HG03064 (cell line): ENCODE data around the gene IGF2BP2.
"Not testable (repeated sequence)": the region's sequence is repeated elsewhere in the genome, so short reads cannot be mapped to it uniquely, and the experiment has no call there.

Experiments
- ATAC-seq: cut with Tn5 transposase; IDR thresholded peaks from one replicate; pipeline ENCODE4 v1.9.1; 2021; ENCODE audit warnings: low read depth; ENCODE audit not compliant: unreplicated experiment

IGF2BP2 gene

DNA sequence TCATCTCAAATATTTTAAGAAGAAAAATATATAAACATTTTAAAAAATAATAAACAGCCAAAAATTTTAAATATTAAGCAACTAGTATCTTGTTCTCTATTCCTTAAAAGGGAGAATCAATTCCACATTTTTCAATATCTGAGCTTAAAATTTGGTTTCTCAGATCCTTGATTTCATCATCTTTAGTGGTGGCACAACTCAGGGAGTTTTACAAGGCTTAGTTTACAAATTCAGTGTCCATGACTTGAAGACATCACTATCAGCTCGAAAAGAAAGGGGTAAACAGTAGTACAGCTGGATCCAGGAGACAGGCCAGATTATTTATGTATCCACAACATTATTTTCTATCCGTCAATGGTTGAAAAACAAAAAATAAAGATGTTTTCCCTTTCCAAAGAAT lies 11.6 kb downstream of the IGF2BP2 start:
- no peak for ATAC-seq

DNA sequence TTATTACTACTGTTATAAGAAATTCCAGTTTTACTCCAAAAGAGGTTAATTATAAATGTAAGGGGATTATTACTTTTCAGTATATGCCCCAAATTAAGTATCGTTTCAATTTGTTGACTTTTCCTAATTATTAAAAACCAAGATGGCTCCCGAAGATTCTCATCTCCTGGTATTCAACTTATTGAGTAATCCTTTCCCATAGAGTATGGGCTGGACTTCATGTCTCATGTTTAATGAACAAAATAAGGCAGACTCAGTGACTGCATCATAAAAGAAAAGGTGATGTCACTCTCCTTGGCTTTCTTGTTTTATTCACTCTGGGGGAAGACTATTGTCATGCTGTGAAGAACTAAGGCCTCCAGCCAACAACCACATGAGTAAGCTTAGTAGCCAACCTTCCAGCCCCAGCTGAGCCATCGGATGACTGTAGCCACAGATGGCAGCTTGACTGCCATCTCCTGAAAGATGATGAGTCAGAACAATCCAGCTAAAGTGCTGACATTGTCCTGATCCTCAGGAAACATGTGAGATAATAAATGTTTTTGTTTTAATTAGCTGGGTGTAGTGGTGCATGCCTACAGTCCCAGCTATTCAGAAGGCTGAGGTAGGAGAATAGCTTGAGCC lies 17.3 kb downstream of the IGF2BP2 start:
- ATAC-seq: no peak

- ATAC-seq: not testable (repeated sequence)
These were observed 26.1 kb downstream of the IGF2BP2 start for GRCh38 chr3:185798831-185799110.

GRCh38 chr3:185797993-185798830 lies 26.6 kb downstream of the IGF2BP2 start:
- no peak for ATAC-seq

DNA sequence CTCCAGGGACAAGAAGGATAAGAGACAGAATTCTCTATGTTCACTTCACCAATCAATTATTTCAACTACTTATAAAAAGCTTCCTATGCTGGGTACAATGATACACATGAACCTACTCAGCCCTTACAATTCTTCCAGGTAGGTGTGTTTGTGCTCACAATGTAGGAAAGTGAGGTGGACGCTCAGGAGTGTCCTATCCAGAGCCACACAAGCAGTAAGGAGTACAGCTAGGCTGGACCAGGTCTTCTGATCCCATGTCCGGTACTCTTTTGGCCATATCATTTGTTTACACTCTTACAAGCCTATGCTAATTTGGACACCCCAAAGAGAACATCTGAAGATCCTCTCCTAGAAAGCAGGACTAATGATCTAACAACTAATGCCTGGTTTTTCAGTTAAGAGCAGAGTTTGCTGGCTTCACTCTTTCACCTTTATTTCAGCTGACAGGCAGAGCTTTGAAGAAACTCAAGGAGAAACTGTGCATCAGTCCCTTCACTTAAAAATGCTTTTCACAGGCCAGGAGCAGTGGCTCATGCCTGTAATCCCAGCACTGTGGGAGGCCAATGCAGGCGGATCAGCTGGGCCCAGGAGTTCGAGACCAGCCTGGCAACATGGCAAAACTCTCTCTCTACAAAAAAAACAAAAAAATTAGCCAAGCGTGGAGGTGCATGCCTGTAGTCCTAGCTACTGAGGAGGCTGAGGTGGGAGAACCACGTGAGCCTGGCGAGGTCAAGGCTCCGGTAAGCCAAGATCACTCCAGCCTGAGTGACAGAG lies 27.5 kb downstream of the IGF2BP2 start:
- no peak for ATAC-seq

- no peak for ATAC-seq
These were observed 28.3 kb downstream of the IGF2BP2 start for GRCh38 chr3:185796431-185797107.

- ATAC-seq: no peak
These were observed 31.5 kb downstream of the IGF2BP2 start for GRCh38 chr3:185793381-185793780.

DNA sequence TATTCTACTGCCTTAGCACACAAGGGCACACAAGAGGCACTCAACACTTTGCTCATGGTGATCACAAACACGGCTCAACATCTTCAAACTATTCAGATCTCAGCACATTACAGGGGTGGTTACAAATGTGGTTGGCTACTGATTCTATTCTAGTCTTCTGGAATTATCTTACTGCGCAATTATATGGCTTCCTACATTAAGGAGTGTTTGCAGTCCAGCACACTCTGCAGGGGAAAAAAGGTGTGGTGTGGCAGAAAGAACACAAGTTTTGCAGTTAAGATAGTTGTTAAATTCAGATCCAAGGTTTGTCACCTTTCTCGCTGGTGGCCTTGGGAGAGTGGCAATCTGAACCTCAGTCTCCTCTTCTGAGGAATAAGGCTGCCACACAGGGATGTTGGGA lies 31.9 kb downstream of the IGF2BP2 start:
- no peak for ATAC-seq

DNA sequence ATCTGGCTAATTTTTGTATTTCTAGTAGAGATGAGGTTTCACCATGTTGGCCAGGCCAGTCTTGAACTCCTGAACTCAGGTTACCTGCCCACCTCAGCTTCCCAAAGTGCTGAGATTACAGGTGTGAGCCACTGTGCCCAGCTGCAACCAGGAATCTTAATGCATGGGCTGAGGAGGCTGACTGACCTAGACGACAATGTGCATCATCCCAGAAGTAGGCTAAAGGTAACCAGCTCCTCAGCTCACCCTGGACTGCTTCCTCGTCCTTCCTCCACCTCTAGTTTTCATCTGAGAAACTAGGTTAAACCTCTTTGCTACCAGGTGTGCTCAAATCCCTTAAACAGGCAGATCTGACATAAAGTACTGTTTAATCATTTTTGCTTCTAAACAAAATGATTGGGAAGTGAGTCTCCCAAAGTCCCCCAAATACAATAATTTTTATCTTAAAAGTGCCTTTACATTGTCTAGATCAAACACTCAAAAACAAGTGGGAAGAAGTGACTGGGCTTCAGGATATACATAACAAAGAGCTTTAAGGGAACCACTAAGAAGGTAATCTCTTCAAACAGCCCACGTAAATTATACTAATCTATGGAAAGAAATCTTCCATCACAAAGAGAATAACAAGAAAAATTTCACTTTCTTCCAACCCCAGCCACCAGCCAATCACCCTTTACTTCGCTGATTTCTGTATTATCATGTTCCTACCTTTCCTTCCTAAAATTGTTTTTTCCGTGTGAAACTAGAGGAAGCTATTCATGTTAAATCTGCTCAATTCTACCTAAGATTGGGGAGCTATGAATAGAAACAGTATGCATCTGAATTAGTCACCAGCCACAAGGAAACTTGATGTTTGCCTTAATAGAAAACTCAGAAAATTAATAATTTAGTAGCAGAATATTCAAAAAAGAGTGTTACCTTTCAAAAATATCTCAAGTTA lies 34.7 kb downstream of the IGF2BP2 start:
- no peak for ATAC-seq

GRCh38 chr3:185789134-185789533 lies 35.7 kb downstream of the IGF2BP2 start:
- ATAC-seq: no peak

- ATAC-seq: no peak
These were observed 36.5 kb downstream of the IGF2BP2 start for GRCh38 chr3:185788292-185788691.

DNA sequence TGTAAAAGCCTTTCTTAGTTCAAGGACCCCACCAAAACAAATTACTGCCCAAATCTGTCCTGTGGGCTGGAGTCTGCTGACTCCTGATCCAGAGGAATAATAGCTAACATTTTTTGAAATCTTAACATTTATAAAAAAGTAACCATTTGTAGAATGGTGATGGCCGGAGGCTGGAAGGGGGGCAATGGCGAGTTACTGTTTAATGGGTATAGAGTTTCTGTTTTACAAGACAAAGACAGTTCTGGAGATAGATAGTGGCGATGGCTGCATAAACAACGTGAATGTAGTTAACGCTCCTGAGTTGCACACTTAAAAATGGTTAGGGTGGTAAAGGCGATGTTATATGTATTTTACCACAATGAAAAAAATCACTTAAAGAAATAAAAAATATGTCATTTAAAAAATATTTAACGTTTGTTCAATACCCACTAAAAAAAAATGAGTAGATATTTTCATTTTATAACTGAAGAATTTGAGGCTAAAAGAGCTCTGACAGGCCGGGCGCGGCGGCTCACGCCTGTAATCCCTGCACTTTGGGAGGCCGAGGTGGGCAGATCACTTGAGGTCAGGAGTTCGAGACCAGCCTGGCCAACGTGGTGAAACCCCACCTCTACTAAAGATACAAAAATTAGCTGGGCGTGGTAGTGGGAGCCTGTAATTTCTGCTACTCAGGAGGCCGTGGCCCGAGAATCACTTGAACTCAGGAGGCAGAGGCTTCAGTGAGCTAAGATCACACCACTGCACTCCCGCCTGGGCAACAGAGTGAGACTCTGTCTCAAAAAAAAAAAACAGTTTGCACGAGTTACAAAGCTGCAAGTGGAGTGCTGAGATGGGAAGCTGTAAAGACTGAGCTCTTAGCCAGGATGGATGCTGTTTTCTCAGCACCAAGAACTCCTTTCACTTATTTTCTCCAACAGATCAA lies 37.6 kb downstream of the IGF2BP2 start:
- no peak for ATAC-seq

DNA sequence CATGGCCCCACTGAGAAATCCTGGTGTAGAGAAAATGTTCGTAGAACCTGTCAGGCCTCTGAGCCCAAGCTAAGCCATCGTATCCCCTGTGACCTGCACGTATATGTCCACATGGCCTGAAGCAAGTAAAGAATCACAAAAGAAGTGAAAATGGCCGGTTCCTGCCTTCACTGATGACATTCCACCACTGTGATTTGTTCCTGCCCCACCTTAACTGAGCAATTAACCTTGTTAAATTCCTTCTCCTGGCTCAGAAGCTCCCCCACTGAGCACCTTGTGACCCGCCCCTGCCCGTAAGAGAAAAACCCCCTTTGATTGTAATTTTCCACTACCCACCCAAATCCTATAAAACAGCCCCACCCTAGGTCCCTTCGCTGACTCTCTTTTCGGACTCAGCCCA lies 38.6 kb downstream of the IGF2BP2 start:
- ATAC-seq: not testable (repeated sequence)

DNA sequence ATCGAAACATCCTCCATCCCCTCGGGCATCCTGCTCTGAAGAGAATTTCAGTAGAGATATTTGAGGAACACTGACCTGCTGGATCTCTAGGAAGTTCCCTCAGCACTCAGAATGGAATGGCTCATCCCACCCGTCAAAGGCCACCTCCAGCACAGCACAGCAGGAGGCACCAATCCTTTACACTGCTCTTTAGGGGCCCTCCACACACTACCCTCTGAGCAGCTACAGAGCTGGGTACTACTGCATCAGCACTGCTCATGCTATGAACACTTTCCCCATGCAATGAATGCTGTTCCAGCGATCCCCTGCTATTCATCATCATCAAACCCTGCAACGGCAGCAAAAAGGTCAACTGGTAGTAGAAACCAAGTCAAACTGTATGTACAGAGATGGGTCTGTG lies 40.5 kb downstream of the IGF2BP2 start:
- no peak for ATAC-seq

DNA sequence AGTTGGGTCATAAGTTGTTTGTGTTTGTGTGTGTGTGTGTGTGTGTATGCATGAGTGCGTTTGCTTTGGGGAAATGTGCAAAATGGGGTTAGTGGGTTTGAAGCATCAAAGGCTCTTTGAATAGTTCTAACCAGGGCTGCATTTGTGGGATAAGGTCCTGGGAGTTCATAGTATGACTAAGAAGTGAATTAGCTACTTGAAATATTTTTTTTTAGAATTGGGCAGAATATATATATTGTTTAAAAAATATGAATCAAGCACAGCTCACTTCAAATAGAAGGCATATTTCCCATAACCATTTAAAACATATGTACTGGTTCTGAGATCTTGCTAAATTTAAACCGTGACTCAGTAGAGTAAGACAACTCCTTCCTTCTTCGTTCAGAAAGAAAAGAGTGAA lies 43.1 kb downstream of the IGF2BP2 start:
- no peak for ATAC-seq

DNA sequence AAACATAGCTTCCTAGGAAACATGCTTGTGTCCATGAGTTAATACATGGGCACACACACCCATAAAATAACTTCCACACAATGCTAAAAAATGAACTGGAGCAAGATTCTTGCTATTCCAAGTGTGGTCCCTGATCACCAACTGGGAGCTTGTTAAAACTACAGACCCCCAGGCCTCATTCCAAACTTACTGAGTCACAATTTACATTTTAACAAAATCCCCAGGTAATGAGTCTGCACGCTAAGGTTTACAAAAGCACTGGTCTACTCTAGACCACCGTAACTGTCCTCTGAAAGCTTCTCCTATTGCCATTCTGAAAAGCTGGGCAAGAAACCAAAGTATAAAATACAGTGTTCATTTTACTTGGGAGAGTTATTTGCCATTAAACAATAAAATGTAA lies 45.4 kb downstream of the IGF2BP2 start:
- no peak for ATAC-seq

- ATAC-seq: no peak
These were observed 46.0 kb downstream of the IGF2BP2 start for GRCh38 chr3:185778821-185779220.

GRCh38 chr3:185778094-185778493 lies 46.7 kb downstream of the IGF2BP2 start:
- no peak for ATAC-seq

DNA sequence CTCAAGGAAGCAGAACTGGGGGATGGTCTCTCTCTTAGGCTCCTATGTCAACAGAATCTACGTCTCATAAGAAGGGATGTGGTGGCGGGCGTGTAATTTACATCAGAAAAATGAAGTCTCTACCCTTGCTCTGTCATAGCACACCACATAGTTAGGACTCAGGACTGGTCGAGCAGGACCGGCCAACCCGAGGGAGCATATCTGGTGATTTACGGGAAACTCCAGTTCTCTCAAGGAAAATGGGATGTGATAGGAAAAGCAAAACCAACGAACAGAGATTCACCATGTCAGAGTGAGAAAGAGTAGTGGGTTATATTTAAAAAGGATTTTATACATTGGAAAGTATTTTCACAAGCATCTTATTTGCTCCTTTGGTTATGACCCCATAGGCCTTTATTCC lies 54.7 kb downstream of the IGF2BP2 start:
- ATAC-seq: no peak
